Measurements from ENCODE around the gene MPV17L.
"Not testable (repeated sequence)": the region's sequence is repeated elsewhere in the genome, so short reads cannot be mapped to it uniquely, and the experiment has no call there.

Gene MPV17L

GRCh38 chr16:15399317-15399716 lies 3.8 kb downstream of the MPV17L start:
- no peak overlapping the region for H3K9ac ChIP-seq (ENCODE audit: low read length)
- peaks cover 11% of the 10 kb centered on the region for H3K4me1 ChIP-seq (ENCODE audit: low read length)
- no peak overlapping the region for H3K27ac ChIP-seq (ENCODE audit: low read length)
- H3K36me3 ChIP-seq (replicated peaks; ENCODE audit: low read depth, low read length) = no peaks in the 10 kb centered on the region
- H3K27me3 ChIP-seq (ENCODE audit: low read depth, low read length) = no peaks in the 10 kb centered on the region
- H2AFZ ChIP-seq (ENCODE audit: low read depth, low read length) = no peak overlapping the region
- TF ChIP-seq CTCF (IDR thresholded peaks at IDR 0.05; ENCODE audit: low read depth, low read length) = no peak
- TF ChIP-seq EZH2phosphoT487 (IDR thresholded peaks at IDR 0.05; ENCODE audit: low read depth) = no peak
- no peak overlapping the region for H3K4me2 ChIP-seq (ENCODE audit: low read length)
- H3K9me3 ChIP-seq (ENCODE audit: insufficient read depth, low read length) = no peaks in the 10 kb centered on the region
- H3K79me2 ChIP-seq (ENCODE audit: low read length) = no peaks in the 10 kb centered on the region
- H3K4me3 ChIP-seq (ENCODE audit: low read length) = no peak overlapping the region
- no peaks in the 10 kb centered on the region for H4K20me1 ChIP-seq (ENCODE audit: insufficient read depth, low read length)

DNA sequence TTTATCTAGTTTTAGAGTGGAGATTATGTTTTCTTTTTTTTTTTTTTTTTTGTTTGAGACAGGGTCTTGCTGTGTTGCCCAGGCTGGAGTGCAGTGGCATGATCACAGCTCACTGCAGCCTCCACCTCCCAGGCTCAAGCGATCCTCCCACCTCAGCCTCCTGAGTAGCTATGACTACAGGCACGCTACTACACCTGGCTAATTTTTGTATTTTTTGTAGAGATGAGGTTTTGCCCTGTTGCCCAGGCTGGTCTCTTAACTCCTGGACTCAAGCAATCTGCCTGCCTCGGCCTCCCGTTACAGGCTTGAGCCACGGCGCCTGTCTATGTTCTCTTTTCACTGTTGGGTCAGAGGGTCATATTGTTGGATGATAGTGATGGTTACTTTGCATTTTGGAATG lies 4.8 kb downstream of the MPV17L start:
- not testable (repeated sequence) for H4K20me1 ChIP-seq (ENCODE audit: insufficient read depth, low read length); H3K79me2 ChIP-seq (ENCODE audit: low read length); H3K9me3 ChIP-seq (ENCODE audit: insufficient read depth, low read length); H3K4me2 ChIP-seq (ENCODE audit: low read length); H3K27me3 ChIP-seq (ENCODE audit: low read depth, low read length); H3K36me3 ChIP-seq (replicated peaks; ENCODE audit: low read depth, low read length); H2AFZ ChIP-seq (ENCODE audit: low read depth, low read length); H3K4me3 ChIP-seq (ENCODE audit: low read length); H3K9ac ChIP-seq (ENCODE audit: low read length); H3K27ac ChIP-seq (ENCODE audit: low read length)
- peaks cover 19% of the 10 kb centered on the region for H3K4me1 ChIP-seq (ENCODE audit: low read length)

DNA sequence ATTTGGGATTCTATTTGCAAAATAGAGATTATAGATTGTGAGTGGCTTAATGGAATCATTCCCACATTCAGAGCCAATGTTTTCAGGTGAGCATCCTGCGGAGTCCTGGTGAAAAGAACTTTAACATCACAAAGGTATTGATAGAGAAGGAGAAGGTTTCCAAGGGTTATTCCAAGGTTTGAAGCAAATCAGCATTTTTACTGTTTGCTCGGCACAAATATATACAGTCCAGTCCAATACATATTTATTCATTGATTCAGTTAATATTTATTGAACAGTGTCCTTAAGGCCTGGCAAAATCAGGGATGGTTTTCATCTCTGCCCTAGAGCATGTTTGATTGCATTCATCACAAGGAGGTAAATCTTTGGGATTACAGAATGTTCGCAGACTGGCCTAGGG lies 6.4 kb downstream of the MPV17L start:
- no peak overlapping the region for H2AFZ ChIP-seq (ENCODE audit: low read depth, low read length)
- H3K4me1 ChIP-seq (ENCODE audit: low read length) = peaks cover 19% of the 10 kb centered on the region
- no peaks in the 10 kb centered on the region for H3K36me3 ChIP-seq (replicated peaks; ENCODE audit: low read depth, low read length)
- H3K9me3 ChIP-seq (ENCODE audit: insufficient read depth, low read length) = no peaks in the 10 kb centered on the region
- no peak overlapping the region for H3K9ac ChIP-seq (ENCODE audit: low read length)
- no peak overlapping the region for H3K4me3 ChIP-seq (ENCODE audit: low read length)
- TF ChIP-seq CTCF (IDR thresholded peaks at IDR 0.05; ENCODE audit: low read depth, low read length) (no peak), EZH2phosphoT487 (IDR thresholded peaks at IDR 0.05; ENCODE audit: low read depth) (no peak)
- no peaks in the 10 kb centered on the region for H3K27me3 ChIP-seq (ENCODE audit: low read depth, low read length)
- H3K27ac ChIP-seq (ENCODE audit: low read length) = no peak overlapping the region
- H3K4me2 ChIP-seq (ENCODE audit: low read length) = no peak overlapping the region
- no peaks in the 10 kb centered on the region for H4K20me1 ChIP-seq (ENCODE audit: insufficient read depth, low read length)
- H3K79me2 ChIP-seq (ENCODE audit: low read length) = no peaks in the 10 kb centered on the region

DNA sequence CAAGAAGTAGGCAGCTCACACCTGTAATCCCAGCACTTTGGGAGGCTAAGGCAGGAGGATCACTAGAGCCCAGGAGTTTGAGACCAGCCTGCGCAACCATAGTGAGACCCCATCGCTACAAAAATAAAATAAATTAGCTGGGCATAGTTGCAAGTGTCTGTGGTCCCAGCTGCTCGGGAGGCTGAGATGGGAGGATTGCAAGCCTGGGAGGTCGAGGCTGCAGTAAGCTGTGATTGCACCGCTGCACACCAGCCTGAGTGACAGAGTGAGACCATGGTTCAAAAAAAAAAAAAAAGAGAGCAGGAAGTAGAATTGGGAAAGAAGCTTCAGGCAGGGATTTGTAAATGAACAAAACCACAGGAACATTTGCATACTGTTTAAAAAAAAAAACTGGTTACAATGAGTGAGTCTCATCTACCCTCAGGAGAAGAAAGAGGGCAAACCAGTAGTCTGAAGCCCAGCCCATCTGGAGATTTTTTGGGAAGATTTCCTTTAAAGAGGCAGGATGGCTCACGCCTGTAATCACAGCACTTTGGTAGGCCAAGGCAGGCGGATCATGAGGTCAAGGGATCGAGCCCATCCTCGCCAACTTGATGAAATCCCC lies 7.9 kb downstream of the MPV17L start:
- Histone ChIP-seq H3K4me1 (ENCODE audit: low read length) (peaks cover 19% of the 10 kb centered on the region), H3K27ac (ENCODE audit: low read length) (no peak overlapping the region), H3K36me3 (replicated peaks; ENCODE audit: low read depth, low read length) (no peaks in the 10 kb centered on the region), H3K27me3 (ENCODE audit: low read depth, low read length) (no peaks in the 10 kb centered on the region), H4K20me1 (ENCODE audit: insufficient read depth, low read length) (no peaks in the 10 kb centered on the region), H3K79me2 (ENCODE audit: low read length) (no peaks in the 10 kb centered on the region), H3K4me2 (ENCODE audit: low read length) (peak overlapping the region; percentile 31), H3K9ac (ENCODE audit: low read length) (no peak overlapping the region), H3K4me3 (ENCODE audit: low read length) (no peak overlapping the region), H2AFZ (ENCODE audit: low read depth, low read length) (no peak overlapping the region), H3K9me3 (ENCODE audit: insufficient read depth, low read length) (no peaks in the 10 kb centered on the region)
- TF ChIP-seq EZH2phosphoT487 (IDR thresholded peaks at IDR 0.05; ENCODE audit: low read depth) = no peak
- TF ChIP-seq CTCF (IDR thresholded peaks at IDR 0.05; ENCODE audit: low read depth, low read length) = no peak

DNA sequence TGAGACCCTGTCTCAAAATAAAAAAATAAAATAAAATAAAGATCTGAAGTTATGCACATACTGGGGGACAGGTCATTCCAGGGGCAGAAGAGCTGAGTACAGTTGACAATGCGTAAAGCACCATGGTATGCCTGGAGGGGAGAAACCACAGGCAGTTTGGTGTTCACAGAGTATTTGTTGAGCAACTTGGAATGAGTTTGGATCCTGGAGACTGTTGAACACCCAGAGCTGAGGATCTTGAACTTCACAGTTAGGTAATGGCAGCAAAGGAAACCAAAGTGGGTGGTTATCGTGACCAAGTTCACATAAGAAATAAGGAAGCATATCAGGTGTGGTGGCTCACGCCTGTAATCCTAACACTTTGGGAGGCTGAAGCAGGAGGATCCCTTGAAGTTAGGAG lies 8.5 kb downstream of the MPV17L start:
- H3K4me3 ChIP-seq (ENCODE audit: low read length); H3K27ac ChIP-seq (ENCODE audit: low read length); H2AFZ ChIP-seq (ENCODE audit: low read depth, low read length); H3K79me2 ChIP-seq (ENCODE audit: low read length); H3K9ac ChIP-seq (ENCODE audit: low read length); H4K20me1 ChIP-seq (ENCODE audit: insufficient read depth, low read length); H3K27me3 ChIP-seq (ENCODE audit: low read depth, low read length); H3K36me3 ChIP-seq (replicated peaks; ENCODE audit: low read depth, low read length); H3K9me3 ChIP-seq (ENCODE audit: insufficient read depth, low read length): not testable (repeated sequence)
- Histone ChIP-seq H3K4me1 (ENCODE audit: low read length) (peaks cover 19% of the 10 kb centered on the region), H3K4me2 (ENCODE audit: low read length) (peak overlapping the region; percentile 31)
